HG03025 (cell line): ENCODE measurements around the gene SERPINA3.

Experiments used
- ATAC-seq: cut with Tn5 transposase; IDR thresholded peaks from one replicate; pipeline ENCODE4 v1.9.1; 2021; ENCODE audit warnings: mild to moderate bottlenecking, moderate library complexity; ENCODE audit not compliant: unreplicated experiment, low FRiP score

The SERPINA3 gene

GRCh38 chr14:94650806-94651805 is 38.9 kb downstream of the SERPINA3 start:
- no peak for ATAC-seq

GRCh38 chr14:94653321-94653720 is 41.1 kb downstream of the SERPINA3 start:
- ATAC-seq: no peak

GRCh38 chr14:94654071-94654861 is 42.1 kb downstream of the SERPINA3 start:
- ATAC-seq: no peak

- ATAC-seq: no peak
These were observed 43.0 kb downstream of the SERPINA3 start for GRCh38 chr14:94655169-94655710.

GRCh38 chr14:94656043-94656442 is 43.9 kb downstream of the SERPINA3 start:
- ATAC-seq: no peak

GRCh38 chr14:94659256-94659655 is 47.1 kb downstream of the SERPINA3 start:
- no peak for ATAC-seq

- no peak for ATAC-seq
These were observed 47.7 kb downstream of the SERPINA3 start for GRCh38 chr14:94659901-94660300.

GRCh38 chr14:94660306-94660946 is 48.2 kb downstream of the SERPINA3 start:
- ATAC-seq: no peak

- ATAC-seq: no peak
These were observed 51.3 kb downstream of the SERPINA3 start for GRCh38 chr14:94663538-94663937.

- no peak for ATAC-seq
These were observed 51.9 kb downstream of the SERPINA3 start for GRCh38 chr14:94663965-94664704.

- no peak for ATAC-seq
These were observed 52.9 kb downstream of the SERPINA3 start for GRCh38 chr14:94665121-94665520.

- no peak for ATAC-seq
These were observed 53.4 kb downstream of the SERPINA3 start for GRCh38 chr14:94665544-94665943.

GRCh38 chr14:94670692-94671285 is 58.6 kb downstream of the SERPINA3 start:
- ATAC-seq: no peak

GRCh38 chr14:94671870-94672444 is 59.8 kb downstream of the SERPINA3 start:
- no peak for ATAC-seq

GRCh38 chr14:94673071-94673470 is 60.9 kb downstream of the SERPINA3 start:
- ATAC-seq: no peak
